ENCODE data around the gene PIKFYVE. TPM values are rescaled to one million over a fixed set of nuclear protein-coding genes. Genes with fewer than 3 reads are reported as not detected.
"Not testable (repeated sequence)": the region's sequence is repeated elsewhere in the genome, so short reads cannot be mapped to it uniquely, and the experiment has no call there.

The PIKFYVE gene
- total RNA-seq, 1 donor: 57.9 TPM

DNA sequence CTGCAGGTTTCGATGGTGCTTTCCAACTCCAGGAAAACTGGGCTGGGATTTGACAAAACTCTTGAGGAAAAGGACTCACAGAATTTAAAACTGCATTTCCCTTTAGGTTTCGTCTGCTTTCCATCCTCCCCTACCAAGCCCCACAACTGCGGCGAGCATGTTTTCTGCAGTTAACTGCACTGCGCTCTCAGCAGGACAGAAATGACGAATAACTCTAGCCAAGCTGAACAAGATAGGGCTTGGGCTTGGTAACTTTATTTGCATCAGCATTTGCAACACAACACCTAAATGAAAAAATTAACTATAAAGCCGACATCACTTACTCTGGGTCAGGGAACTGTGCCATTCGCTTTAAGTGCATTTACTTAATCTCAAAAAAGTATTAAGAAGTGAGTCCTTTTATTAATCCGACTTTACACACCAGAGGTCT, 669 bp upstream of the PIKFYVE start:
- no peaks in the 10 kb centered on the region for H3K27me3 ChIP-seq (ENCODE audit: insufficient read depth, low read length)
- no peaks in the 10 kb centered on the region for H3K36me3 ChIP-seq (ENCODE audit: insufficient read depth, low read length)
- H3K4me1 ChIP-seq (ENCODE audit: insufficient read depth, low read length): peaks cover 24% of the 10 kb centered on the region
- DNase-seq (ENCODE audit: insufficient read length, low spot score, missing footprints): peak; percentile 82
- H4K20me1 ChIP-seq (ENCODE audit: insufficient read depth, low read length): peaks cover 12% of the 10 kb centered on the region
- H3K27ac ChIP-seq (ENCODE audit: low read depth, low read length): peak overlapping the region; percentile 68
- peaks cover 43% of the 10 kb centered on the region for H3K79me2 ChIP-seq (ENCODE audit: insufficient read depth, low read length)
- peak overlapping the region; percentile 87 for H3K4me3 ChIP-seq (ENCODE audit: insufficient read depth, low read length)
- H3K4me2 ChIP-seq (ENCODE audit: insufficient read depth, low read length): peak overlapping the region; percentile 90
- TF ChIP-seq CTCF (IDR thresholded peaks at IDR 0.05; ENCODE audit: extremely low read depth, low read depth, low read length): no peak
- no peaks in the 10 kb centered on the region for H3K9me3 ChIP-seq (ENCODE audit: low read depth, low read length)
- peak overlapping the region; percentile 88 for H2AFZ ChIP-seq (ENCODE audit: low read length)

DNA sequence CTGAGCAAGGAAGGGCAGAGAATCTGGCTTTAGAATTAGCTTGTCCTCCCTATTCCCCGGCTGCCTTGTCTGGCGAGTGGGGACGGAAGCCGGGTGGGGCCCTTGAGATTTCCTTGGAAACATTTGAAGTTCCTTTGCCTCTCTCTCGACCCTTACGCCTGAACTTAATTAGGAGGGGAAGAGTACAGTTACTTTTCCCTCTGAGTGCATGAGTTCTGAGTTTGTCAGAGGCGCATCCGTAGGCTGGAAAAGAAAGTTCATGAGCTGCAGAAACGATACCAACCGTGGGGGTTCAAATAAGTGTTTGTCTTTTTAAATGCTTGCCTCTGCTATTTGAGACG, 468 bp downstream of the PIKFYVE start:
- Histone ChIP-seq H4K20me1 (ENCODE audit: insufficient read depth, low read length) (peaks cover 13% of the 10 kb centered on the region), H2AFZ (ENCODE audit: low read length) (peak overlapping the region; percentile 88), H3K36me3 (ENCODE audit: insufficient read depth, low read length) (peaks cover 4% of the 10 kb centered on the region), H3K27ac (ENCODE audit: low read depth, low read length) (peak overlapping the region; percentile 89), H3K4me2 (ENCODE audit: insufficient read depth, low read length) (peak overlapping the region; percentile 98), H3K4me3 (ENCODE audit: insufficient read depth, low read length) (peak overlapping the region; percentile 87), H3K9me3 (ENCODE audit: low read depth, low read length) (no peaks in the 10 kb centered on the region), H3K27me3 (ENCODE audit: insufficient read depth, low read length) (no peaks in the 10 kb centered on the region), H3K4me1 (ENCODE audit: insufficient read depth, low read length) (peaks cover 24% of the 10 kb centered on the region), H3K79me2 (ENCODE audit: insufficient read depth, low read length) (peaks cover 50% of the 10 kb centered on the region)
- no peak for DNase-seq (ENCODE audit: insufficient read length, low spot score, missing footprints)
- no peak for TF ChIP-seq CTCF (IDR thresholded peaks at IDR 0.05; ENCODE audit: extremely low read depth, low read depth, low read length)

DNA sequence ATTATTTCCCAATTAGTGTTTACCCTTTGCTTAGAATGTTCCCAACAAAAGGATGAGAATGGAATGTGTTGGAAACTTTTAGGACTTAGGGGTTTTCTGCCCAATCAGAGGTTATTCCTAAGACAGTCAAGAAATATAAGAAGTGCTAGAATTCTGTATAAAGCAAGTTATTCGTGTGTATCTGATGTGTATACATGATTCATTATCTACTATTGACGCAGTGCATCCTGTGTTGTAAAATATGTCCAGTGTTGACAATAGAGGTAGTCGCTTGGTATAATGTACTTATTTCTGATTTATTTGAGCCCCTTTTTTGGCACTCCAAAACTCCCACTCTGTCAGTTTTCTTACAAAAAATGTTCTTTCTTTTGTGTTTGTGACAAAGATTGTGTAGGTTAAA, 881 bp downstream of the PIKFYVE start:
- DNase-seq (ENCODE audit: insufficient read length, low spot score, missing footprints): no peak
- H3K79me2 ChIP-seq (ENCODE audit: insufficient read depth, low read length): peaks cover 52% of the 10 kb centered on the region
- H2AFZ ChIP-seq (ENCODE audit: low read length): peak overlapping the region; percentile 88

DNA sequence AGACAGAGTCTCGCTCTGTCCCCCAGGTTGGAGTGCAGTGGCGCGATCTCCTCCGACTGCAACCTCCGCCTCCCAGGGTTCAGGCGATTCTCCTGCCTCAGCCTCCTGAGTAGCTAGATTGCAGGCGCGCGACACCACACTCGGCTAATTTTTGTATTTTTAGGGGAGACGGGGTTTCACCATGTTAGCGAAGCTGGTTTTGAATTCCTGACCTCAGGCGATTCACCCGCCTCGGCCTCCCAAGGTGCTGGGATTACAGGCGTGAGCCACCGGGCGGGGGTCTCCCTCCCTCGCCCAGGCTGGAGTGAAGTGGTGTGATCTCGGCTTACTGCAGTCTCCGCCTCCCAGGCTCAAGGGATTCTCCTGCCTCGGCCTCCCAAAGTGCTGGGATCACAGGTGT, 1.5 kb downstream of the PIKFYVE start:
- peaks cover 13% of the 10 kb centered on the region for H4K20me1 ChIP-seq (ENCODE audit: insufficient read depth, low read length)
- not testable (repeated sequence) for DNase-seq (ENCODE audit: insufficient read length, low spot score, missing footprints); H2AFZ ChIP-seq (ENCODE audit: low read length); H3K27me3 ChIP-seq (ENCODE audit: insufficient read depth, low read length); H3K9me3 ChIP-seq (ENCODE audit: low read depth, low read length)
- H3K36me3 ChIP-seq (ENCODE audit: insufficient read depth, low read length): peaks cover 10% of the 10 kb centered on the region
- H3K4me3 ChIP-seq (ENCODE audit: insufficient read depth, low read length): peak overlapping the region; percentile 87
- H3K27ac ChIP-seq (ENCODE audit: low read depth, low read length): peak overlapping the region; percentile 89
- H3K79me2 ChIP-seq (ENCODE audit: insufficient read depth, low read length): peaks cover 52% of the 10 kb centered on the region
- peaks cover 24% of the 10 kb centered on the region for H3K4me1 ChIP-seq (ENCODE audit: insufficient read depth, low read length)
- H3K4me2 ChIP-seq (ENCODE audit: insufficient read depth, low read length): peak overlapping the region; percentile 98

More for the DNA sequence above, 881 bp downstream of the PIKFYVE start:
- Histone ChIP-seq H3K4me3 (ENCODE audit: insufficient read depth, low read length) (peak overlapping the region; percentile 87), H3K27ac (ENCODE audit: low read depth, low read length) (peak overlapping the region; percentile 89), H3K27me3 (ENCODE audit: insufficient read depth, low read length) (no peaks in the 10 kb centered on the region), H3K9me3 (ENCODE audit: low read depth, low read length) (no peaks in the 10 kb centered on the region), H3K4me2 (ENCODE audit: insufficient read depth, low read length) (peak overlapping the region; percentile 98), H3K36me3 (ENCODE audit: insufficient read depth, low read length) (peaks cover 6% of the 10 kb centered on the region), H3K4me1 (ENCODE audit: insufficient read depth, low read length) (peaks cover 24% of the 10 kb centered on the region), H4K20me1 (ENCODE audit: insufficient read depth, low read length) (peaks cover 13% of the 10 kb centered on the region)
- TF ChIP-seq CTCF (IDR thresholded peaks at IDR 0.05; ENCODE audit: extremely low read depth, low read depth, low read length): no peak
